GM10266 (cell line): ENCODE measurements around the gene STX10.

Experiments
- DNase-seq: peaks from one replicate; pipeline ENCODE4 v3.0.0; 2012; ENCODE audit errors: extremely low spot score
- CTCF ChIP-seq: IDR thresholded peaks from 2 replicates; pipeline ENCODE4 v1.5.1; 2012; ENCODE audit warnings: mild to moderate bottlenecking, low read depth; ENCODE audit not compliant: control insufficient read depth, insufficient read depth; ENCODE audit errors: missing control alignments

Gene STX10

DNA sequence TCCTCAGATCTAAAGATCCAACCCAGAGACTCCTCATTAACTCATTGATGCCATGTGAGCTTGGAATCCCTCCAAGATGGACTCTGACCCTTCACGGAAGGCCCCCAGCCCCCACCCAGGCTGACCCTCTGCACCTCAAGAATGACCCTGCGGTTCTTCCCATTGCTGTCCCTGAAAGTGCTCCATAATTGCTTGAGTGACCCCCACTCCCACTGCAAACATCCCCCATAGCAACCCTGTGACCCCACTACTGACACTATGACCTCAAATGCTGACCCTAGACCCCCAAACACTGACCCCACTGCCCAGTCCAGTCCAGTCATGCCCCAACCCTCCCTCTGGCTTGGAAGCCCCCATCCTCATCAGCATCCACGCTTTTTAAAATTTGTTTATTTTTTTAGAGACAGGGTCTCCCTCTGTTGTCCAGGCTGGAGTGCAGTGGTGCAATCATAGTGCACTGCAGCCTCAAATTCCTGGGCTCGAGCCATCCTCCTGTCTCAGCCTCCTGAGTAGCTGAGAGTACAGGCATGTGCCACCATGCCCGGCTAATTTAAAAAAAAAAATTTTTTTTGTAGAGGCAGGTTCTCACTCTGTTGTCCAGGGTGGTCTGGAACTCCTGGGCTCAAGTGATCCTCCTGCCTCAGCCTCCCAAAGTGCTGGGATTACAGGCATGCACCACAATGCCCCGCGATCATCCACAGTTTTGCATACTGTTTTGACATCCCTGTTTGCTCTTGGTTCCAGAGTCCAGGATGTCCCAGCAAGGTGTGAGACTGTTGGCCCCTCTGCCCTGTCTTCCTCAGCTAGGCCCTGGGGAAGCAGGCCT, 48.4 kb downstream of the STX10 start:
- no peak for TF ChIP-seq CTCF
- no peak for DNase-seq

DNA sequence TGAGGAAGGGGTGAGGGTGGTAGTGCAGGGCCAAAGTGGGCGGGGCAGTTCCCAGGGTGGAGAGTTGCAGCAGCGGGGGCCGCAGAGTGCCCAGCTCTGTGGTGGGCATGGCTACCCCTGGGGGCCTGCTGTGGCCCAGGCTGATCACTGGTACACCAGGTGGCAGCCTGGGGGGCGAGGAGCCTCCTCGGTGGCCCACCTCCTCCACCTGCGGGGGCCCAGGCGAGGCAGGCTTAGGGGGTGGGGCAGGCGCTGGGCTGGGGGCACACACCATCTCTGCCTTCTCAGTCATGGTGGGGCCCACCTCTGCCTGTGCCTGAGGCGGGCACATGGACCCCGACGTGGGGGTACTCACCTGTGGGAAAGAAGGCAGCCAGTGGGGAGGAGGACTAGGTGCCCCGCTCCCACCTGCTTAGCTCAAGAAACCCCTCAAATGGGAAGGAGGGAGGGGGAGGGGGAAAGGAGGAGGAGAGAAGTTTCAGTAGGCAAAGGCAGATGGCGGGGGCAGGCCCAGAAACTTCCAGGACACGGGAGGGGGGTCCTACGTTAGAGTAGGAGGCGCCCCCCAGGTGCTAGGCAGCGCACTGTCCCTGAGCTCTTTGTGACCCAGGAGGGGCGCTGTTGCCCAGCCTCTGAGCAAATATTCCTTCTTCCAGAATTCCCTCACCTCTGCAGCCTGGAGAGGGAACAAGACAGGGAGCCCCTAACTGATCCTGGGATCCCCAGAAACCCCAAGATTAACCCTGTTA, 49.2 kb downstream of the STX10 start:
- DNase-seq: no peak
- TF ChIP-seq CTCF: peak; percentile 41

GRCh38 chr19:13100031-13100588, 50.1 kb downstream of the STX10 start:
- peak; percentile 94 for DNase-seq

GRCh38 chr19:13099073-13099999, 50.8 kb downstream of the STX10 start:
- no peak for TF ChIP-seq CTCF
- peak; percentile 88 for DNase-seq

More at GRCh38 chr19:13100031-13100588, 50.1 kb downstream of the STX10 start:
- TF ChIP-seq CTCF: no peak

GRCh38 chr19:13098277-13099072, 51.7 kb downstream of the STX10 start:
- DNase-seq: no peak
- no peak for TF ChIP-seq CTCF

DNA sequence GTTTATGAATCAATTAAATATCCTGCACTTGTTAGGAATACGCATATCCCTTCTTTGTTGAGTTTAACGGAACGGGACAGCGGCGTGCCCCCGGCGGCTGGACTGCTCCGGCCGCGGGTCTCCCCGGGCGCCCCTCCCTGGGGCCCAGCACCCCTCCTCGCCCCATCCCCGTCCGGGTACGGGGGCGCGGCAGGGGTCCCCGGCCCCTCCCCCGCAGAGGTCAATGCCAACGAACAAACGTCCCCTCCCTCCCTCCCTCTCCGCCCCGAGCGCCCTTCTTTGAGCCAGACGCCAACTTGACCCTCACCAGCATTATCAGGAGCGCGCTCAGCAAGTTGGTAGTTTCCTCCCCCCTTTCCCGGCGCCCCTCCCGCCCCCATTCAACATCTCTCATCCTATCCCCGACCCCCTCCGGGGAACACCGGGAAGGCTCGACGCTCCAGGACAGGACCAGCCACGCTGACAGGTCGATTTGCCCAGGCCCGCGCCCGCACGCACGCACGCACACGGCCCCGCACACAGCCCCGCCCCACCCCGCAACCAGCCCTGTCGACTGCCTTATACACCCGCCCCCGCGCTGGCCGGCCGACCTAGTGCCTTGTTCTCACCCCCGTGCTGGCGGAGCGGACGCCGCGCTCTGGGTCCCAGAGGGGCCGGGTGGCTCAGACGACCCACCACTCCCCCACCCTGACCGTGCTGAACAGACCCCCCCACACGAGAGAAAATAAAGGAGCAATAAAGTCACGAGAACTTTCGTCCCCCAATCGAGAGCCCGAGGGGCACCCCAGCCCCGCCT, 52.5 kb downstream of the STX10 start:
- no peak for TF ChIP-seq CTCF
- DNase-seq: no peak
